NCI-H345 (cell line): Measurements from ENCODE around the gene SPRR4.

Experiments used
- DNase-seq: peaks from one replicate; lab custom pipeline; 2025; lab: John Stamatoyannopoulos, UW

The SPRR4 gene, protein sequence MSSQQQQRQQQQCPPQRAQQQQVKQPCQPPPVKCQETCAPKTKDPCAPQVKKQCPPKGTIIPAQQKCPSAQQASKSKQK

DNA sequence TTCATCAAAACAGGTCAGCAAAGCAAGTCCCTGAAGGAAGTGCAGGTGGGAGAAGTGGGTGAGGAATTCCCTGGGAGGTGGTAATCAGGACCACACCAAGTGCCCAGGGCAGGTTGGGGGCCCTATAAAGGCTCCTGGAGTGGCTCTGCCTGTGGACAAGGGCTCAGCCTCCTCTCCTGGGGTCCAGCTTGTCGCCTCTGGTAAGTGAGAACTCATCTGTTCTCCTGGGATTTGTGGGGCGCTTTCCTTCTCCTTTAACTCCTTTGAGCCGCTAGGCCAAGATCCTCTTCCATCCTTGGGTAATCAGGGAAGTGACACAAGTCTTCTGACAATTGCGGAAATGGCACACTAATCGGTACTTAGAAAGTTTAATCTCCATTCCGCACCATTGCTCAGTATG, at the start of gene SPRR4:
Gene SPRR4, plus strand, starts transcription at position 154 of the 400 bp plus-strand sequence. CDS start 1,243 bp downstream, outside the sequence.
- no peak for DNase-seq

DNA sequence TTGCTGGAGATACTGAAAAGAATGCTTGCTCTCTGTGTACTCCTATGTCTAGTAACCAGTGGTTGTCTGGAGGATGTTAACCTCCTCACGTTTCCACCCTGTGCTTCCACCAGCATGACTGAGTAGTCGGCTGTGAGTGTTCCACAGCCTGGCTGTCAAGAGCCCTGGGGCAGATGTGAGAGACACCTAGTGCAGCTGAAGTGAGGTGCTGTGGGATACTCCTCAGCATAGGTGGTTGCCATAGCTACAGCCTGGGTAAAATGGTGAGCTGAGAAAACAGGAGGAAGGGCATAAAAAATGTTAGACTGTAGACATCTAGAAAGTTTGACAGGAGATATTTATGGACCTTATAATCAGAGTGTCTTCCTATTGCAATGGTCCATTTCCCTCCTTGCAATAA, 46.3 kb upstream of the SPRR4 start:
- DNase-seq = peak; percentile 23

DNA sequence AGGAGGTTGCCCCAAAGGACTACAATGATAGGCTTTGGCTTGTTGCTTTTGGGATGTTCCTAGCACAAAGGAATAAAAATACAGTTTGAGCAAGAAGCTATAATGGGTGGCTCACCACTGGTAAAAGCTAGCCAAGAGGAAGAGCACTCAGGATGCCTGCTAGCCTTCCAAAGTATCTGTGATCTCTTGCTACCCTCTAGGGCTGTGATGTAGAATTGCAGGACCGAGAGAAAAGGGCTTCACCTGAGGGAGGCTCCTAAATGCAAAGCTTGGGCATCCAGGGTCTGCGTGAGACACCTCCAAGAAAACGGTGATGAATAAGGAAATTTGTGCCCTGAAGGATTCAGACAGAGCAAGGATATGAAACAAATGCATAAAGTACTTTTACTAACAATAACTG, 44.4 kb upstream of the SPRR4 start:
- DNase-seq = no peak

DNA sequence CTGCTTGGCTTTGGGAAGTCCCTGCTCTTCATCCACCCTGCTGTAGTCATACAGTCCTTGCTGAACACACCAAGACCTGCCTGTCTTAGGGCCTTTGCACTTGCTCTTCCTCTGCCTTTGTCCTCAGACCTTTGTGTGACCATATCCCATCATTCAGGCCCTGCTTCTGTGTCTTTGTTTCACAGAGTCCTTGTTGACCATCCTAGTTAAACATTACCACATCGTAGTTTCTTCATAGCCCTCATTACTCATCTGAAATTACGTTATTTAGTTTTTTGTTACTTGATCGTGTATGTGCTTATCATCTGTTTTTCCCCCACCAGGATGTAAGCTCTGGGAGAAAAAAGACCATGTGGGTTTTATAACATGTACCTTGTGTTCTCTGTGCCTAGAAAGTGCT, 41.8 kb upstream of the SPRR4 start:
- no peak for DNase-seq

DNA sequence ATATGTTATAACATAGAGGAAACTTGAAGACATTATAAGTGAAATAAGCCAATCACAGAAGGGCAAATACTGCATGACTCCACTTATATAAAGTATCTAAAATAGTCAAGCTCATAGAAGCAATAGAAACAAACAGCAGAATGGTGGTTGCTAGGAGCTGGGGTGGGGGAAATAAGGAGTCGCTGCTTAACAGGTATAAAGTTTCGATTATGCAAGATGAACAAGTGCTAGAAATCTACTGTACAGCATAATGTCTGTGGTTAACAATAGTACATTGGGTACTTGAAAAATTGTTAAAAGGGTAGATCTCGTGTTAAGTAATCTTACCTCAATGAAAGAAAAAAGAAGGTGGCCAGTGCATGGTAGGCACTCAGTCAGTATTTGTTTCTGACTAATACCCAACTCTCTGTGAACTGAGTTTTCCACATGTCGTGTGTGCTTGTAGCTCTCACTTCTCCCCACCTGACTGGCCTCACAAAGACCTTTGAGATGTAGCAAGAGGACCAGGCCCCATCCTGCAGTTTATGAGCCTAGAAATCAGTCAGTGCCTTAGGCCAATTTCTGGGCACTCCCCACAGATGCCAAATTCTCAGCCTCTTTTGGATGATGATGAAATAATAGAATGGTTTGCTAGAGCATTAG, 38.2 kb upstream of the SPRR4 start:
- DNase-seq = no peak

DNA sequence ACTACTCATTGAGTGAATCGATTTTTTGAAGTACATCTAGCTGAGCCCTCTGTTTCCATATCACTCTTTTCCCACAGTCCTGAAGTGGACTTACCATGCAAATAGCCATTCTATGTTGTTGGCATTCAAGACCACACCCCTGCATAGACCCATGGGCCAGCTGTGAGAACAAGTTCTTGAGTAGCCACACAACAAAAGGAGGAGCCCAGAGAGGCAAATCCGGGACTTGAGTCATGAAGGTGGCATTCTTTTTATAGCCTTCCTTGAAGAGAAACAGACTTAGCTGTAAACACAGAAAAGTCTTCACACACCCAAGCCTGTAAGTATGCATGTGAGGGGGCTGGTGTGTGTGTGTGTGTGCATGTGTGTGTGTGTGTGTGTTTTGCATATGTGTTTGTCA, 37.3 kb upstream of the SPRR4 start:
- DNase-seq = no peak

DNA sequence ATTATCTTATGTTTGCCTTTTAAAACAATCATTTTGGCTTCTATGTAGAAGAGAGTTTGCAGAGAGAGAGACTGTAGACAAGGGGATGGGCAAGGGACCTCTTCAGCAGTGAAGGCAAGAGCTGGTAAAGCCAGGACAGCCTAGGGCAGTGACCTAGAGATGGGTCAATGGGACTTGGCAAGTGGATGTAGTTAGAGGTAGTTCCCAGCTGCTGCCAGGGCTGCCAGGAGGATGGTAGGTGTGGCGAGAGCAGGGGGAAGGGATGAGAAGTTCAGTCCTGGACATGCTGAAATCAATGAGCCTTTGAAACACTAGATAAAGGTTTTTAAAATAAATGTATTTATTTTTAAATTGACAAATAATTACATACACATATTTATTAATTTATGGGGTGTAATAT, 29.8 kb upstream of the SPRR4 start:
- DNase-seq = no peak

DNA sequence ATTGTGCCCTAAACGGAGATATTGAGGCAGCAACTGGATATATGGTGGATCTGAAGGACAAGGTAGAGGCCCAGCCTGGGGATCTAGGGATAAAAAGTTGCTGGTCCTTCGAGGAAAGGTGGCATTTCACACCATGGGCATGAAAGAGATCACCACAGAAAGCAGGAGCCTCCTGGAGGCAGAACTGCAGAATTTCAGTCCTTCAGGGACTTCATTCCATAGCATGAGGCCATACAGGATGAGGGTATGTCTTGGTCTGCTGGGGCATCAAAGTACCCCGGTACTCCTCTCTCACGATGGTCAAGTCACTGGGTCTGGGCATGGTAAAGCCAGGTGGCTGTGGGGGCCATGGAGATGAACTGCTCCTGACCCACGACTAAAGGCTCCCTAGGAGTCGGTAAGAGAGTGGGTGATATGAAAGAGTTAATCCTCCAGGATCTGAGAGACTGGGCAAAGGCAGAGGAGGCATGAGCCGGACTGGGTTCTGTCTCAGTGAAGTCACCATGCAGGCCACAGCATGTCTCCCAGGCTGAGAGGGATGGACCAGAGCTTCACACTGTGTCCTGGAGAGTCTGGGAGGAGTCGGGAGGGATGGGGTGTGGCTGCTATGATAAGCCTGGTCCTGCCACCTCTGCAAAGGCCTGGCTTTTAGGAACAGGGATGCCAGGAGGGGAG, 29.3 kb upstream of the SPRR4 start:
- no peak for DNase-seq

DNA sequence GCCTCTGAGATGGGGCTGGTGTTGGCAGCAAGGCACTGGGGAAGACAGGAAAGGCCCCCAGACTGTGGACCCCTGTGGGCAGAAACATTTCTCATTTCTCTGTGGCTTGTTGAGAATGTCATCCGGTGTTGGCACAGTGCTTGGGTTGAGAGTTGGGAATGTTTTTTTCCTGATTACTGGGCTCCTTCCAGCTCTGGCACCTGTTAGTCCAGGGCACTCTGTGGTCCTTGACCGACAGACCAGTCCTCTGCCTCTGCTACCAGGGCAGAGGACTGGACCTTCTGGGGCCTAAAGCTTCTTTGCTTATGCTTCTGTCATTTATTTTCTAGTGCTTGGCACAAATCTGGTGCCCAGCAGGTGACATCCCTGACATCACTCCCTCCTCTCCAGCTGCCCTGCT, 28.3 kb upstream of the SPRR4 start:
- DNase-seq = no peak

DNA sequence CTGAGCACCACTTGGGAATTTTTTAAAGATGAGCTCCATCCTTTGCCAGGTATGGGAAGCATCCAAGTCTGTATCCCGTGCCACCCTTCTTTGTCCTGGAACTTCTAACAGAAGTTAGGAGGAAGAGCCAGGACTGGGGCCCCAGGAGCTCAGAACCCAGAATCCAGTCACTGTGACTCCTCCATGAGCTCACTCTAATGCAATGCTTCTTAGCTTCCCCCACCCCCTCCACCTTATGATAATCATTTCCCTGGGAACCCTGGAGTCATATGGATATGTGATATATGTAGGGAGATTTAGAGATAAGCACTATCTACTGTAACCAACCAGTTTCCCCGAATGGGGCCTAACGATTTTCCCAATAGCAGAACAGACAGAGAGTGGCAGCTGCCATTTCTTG, 24.2 kb upstream of the SPRR4 start:
- DNase-seq = no peak

DNA sequence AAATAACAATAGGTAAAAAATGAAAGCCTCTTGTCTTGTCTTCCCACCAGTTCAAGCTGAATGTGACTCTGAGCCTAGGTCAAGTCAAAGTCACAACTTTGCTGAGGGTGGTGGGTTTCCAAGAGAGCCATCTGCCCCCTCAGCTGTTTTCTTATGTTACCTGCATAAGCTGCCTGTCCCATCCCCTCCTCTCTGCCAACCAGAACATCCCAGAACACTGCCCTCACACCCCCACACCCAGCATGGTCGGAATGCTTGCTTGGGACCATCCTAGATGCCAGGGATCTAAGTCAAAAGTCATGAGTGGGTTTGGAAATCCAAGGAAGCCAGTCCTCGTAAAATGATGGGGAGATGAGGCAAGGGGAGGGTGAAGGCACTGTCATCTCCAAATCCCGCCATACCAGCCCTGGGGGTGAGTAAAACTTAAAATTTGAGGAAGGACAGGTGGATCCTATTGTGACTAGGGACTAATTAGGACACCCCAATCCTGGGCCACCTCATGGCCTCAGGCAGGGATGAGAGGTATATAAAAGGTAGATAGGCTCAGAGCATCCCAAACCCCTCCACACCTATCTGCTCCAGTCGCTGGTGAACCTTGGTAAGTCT, 23.7 kb upstream of the SPRR4 start, which contains the start of gene SPRR5:
Gene SPRR5, plus strand, starts transcription at position 556 of the 606 bp plus-strand sequence. CDS start 1,349 bp downstream, outside the sequence.
- DNase-seq = no peak

DNA sequence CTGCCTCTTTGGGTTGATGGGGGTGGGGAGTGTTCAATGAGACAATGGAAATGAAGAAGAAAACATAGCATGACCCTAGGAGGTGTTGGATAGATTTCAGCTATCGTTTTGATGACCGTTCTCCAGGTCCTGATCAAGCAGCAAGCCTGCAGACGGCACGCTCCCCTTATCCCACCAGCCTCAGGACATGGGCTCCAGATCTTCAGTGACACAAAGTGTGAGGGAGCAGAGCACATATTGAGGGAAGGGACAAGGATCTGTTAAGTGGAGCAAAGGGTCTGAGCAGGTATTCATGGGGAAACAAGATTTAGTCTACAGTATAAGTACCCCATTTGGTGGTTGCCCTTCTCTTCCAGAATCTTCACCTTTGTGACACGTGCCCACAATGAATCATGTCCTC, 18.7 kb upstream of the SPRR4 start:
- no peak for DNase-seq

DNA sequence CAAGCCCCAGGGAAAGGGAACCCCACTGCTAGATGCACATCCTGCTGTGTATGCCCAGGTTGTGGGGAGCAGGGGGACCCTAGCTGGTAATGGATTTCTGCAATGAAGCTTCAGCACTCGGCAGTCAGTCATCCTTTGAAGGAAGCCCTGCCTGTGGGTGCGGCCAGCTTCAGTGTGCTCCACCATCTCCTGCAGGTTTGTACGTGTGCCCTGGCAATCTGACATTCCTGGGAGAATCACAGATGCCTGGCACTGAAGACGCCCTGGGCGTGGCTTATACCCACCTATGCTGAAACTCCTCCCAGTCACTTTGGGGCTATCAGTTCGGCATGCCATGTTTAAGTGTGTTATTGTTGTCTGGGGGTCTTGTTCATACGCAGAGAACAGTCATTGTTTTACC, 16.7 kb upstream of the SPRR4 start:
- no peak for DNase-seq

DNA sequence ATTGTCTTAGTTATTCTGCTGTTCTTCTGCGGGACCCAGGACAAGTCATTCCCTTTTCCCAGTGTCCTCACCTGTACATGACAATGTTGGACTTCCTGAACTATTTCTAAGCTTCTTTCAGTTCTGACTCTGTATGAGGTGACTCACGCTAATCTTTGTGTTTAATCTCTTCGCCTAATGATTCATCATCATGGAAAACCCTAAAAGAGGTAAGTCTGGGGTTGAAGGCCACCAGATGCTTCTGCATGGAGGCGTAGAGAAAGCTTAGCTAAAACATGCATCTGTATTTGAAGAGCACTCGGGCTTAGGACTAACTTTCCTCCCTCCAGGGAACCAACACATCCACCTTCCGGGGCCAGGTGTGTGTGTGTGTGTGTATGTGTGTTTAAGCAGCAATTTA, 16.0 kb upstream of the SPRR4 start:
- DNase-seq = no peak

DNA sequence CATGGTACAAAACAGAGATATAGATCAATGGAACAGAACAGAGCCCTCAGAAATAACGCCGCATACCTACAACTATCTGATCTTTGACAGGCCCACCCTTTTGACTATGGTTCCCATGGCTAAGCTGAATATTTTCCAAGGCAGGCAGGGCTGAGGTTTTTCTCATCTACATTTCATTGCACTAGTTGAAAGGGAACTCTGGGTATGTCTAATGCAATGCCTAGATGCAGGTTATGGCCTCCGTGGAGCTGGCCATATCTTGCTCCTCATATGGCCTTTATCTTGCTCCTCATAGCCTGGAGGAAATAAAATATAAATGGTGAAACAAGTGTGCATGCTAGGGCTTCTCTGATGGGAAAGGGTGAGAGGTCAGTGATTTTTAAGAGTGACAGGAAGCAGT, 12.9 kb upstream of the SPRR4 start:
- DNase-seq = no peak

DNA sequence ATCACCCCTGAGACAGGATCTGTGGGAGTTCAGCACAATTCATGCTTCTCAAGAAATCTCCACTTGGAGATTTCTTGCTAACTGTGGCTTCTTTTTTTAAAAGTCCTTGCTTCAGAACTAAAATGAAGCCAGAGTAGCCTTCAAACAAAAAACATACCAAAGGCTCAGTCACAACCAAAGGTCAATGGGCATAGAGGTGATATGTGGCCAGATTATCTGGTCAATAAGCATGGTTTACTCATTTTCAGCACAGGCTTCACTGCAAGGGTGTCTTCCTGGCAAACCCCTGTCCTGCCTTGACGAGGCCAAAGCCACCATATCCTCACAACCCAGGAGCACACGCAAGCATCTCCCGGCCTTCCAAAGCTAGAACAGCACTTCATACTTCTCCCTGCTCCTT, 11.2 kb upstream of the SPRR4 start:
- no peak for DNase-seq

DNA sequence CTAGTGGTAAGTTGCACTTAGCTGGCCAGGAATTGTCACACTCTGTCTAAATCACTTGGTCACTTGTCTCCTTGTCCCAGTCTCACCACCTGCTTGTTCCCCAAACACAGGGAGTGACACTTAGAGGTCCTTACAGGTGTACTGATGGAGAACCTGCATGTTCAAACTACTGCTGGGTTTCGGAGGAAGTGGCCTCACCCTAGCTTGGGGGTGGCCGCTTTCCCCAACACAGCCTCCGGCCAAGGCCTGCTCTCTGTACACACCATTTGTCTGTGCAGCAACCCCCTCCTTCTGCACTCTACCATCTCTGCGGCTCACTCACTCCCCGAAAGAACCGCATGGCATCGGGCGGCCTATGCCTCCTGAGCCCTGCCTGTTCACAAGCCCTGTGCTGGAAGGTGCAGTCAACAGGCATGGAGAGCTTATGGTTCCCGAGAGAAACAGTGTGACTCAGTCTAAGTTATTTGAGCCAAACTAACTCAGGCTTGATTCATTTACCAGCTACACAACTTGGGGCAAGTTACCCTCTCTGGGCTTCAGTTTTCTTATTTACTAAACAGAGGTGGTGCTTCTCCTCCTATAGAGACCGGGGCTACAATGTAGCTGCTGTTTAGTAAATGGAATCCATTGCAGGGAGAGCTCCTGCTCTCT, 10.5 kb upstream of the SPRR4 start:
- no peak for DNase-seq

DNA sequence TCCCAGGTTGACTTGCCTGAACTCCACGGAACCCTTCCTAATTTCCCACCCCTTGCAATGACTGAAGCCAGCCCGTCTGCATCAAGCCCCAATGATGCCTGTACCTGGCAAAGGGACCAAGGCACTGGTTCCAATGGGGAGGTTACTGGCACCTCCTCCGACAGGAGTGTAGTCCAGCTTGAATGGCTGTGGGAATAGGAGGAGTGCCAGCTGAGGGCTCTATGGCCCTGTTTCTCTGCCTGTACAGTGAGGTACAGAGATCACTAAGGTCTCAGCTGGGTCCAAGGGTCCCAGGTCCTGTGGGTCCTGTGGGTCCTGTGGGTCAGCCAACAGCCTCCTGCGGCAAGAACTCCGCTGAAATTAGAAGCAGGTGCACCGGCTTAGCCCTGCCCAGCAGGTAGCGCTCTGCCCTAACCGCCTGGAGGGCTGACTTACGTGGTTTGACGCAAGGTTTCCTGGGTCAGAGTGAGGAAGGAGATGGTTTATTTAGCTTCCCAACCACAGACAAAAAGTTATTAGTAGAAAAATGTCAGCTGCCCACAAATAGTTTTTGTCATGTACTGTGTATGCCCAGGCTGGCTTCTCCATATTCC, 9.9 kb upstream of the SPRR4 start:
- no peak for DNase-seq

DNA sequence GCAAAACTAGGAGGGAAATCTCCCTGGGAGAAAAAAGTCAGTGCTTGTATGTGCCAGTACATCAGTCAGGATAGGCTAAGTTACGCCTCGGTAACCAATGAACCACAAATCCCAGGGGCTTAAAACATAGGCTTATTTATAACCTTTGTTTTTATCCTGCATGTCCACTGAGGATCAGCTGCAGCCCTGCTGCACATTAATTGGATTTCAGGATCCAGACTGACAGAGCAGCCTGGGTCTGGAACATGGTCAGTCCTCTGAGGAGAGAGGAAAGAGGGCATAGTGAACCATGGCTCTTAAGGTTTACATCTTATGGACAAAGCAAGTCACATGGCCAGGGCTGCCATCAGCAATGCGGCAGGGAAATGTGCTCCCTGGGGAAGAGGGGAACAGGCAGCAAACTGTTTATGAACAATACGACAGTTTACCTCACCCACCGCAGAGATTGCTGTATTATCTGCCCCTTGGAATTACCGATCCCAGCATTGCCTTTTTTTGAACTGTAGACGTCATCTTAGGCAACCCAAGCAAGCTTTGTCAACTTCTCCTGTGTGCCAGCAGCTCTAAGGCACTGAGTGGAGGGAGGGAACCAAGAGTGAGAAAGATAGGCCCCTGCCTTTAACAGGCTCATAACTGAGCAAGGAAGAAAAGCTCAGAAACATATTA, 9.1 kb upstream of the SPRR4 start:
- DNase-seq = no peak

DNA sequence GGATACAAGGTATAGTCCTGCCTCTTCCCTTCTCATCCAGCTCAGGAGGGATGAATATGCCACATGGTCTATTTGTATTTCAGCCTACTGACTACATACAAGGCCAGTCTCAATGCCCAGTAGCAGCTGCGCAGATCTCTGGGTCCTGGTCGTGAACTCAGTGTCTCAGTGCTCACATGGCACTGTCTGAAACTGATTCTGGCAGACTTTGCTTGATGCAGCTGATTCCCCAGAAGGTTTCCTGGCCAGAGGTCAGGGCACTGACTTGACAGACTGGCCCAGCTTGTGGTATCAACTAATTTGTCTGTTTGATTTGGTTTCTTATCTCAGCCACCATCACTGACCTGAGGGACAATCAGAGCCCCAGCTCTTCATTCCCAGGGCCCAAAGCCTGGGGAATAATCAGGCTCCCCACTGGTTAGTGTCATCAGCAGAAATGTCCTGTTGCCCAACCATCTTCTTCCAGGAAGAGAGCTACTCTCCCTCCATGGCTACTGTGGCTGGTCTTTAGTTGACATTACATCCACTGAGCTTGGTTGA, 7.5 kb upstream of the SPRR4 start:
- no peak for DNase-seq

DNA sequence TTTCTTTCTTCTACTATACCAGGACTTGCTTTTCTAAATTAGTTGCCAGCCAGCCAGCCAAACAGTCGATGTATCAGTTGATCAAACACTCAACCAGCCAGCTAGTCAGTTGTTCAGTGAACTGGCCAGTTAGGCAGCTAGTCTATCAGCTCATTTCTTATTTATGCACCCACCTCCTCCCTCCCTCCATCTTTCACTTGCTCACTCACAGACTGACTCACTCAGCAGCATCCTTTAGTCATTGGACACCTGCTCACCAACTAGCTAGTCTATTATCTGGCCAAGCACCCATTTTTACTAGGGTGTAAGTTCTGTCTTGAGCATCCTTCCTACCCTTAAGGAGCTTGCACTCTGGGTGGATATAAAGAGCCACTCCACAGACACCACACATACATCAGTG, 5.9 kb upstream of the SPRR4 start:
- no peak for DNase-seq

DNA sequence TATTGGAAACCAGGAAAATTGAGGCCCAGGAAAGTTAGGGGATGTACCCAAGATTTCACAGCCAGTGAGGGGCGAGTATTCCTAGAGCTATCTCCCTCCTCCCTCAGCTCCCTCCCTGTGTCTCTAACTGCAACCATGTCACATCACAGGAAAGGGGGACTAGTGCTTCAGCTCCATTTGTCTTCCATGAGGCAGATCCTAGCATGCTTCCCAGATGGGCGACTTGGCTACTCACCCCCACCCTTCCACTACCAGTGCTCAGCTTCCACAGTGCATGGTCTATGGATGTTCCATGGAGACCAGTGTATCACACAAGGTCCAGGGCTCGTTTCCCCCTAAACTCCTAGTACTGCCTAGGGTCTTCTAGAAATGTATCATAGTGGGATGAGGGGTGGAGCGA, 4.6 kb upstream of the SPRR4 start:
- no peak for DNase-seq
